ENCODE data around the gene HOXA5. TPM values are rescaled to one million over a fixed set of nuclear protein-coding genes. Genes with fewer than 3 reads are reported as not detected.

The HOXA5 gene
- total RNA-seq, 2 donors from 2014 or later = 9.6 to 18.7 TPM

GRCh38 chr7:27189997-27190748, 46.7 kb upstream of the HOXA5 start:
- intact Hi-C loops (cut with DNase I) = loop anchor here (10.0 kb wide), 2 partner anchors 555 to 905 kb away; partner anchors contain the start of gene TAX1BP1
- Histone ChIP-seq H3K36me3 (no peaks in the 10 kb centered on the region), H3K4me1 (peaks cover 6% of the 10 kb centered on the region), H3K27ac (peak overlapping the region; percentile 94), H3K9me3 (no peaks in the 10 kb centered on the region), H3K9ac (ENCODE audit: low read depth in 2 of 2, low read length in 2 of 2) (peak overlapping the region in 1 of 2 donors; percentile 89), H3K27me3 (peaks cover 5% of the 10 kb centered on the region), H3K4me3 (no peak overlapping the region)
- DNase-seq = peak; percentile 39
- no peak for TF ChIP-seq CTCF (IDR thresholded peaks at IDR 0.05)

- intact Hi-C loops (cut with DNase I) = no loop called here
- peaks cover 6% of the 10 kb centered on the region for H3K4me1 ChIP-seq
Measured at GRCh38 chr7:27189295-27189996, 46.0 kb upstream of the HOXA5 start.

GRCh38 chr7:27188386-27189294, 45.2 kb upstream of the HOXA5 start:
- H3K9ac ChIP-seq (ENCODE audit: low read depth in 2 of 2, low read length in 2 of 2) = peak overlapping the region; percentile 81 to 89
- H3K27ac ChIP-seq = peak overlapping the region; percentile 94

More at GRCh38 chr7:27189295-27189996, 46.0 kb upstream of the HOXA5 start:
- Histone ChIP-seq H3K27ac (peak overlapping the region; percentile 94), H3K36me3 (no peaks in the 10 kb centered on the region), H3K4me3 (peak overlapping the region; percentile 29), H3K9ac (ENCODE audit: low read depth in 2 of 2, low read length in 2 of 2) (peak overlapping the region; percentile 81 to 89), H3K9me3 (no peaks in the 10 kb centered on the region), H3K27me3 (peaks cover 5% of the 10 kb centered on the region)
- DNase-seq = peak; percentile 77
- no peak for TF ChIP-seq CTCF (IDR thresholded peaks at IDR 0.05)

GRCh38 chr7:27187475-27188385, 44.2 kb upstream of the HOXA5 start:
- H3K4me3 ChIP-seq = peak overlapping the region; percentile 29
- peak overlapping the region; percentile 81 to 89 for H3K9ac ChIP-seq (ENCODE audit: low read depth in 2 of 2, low read length in 2 of 2)
- H3K4me1 ChIP-seq = peaks cover 12% of the 10 kb centered on the region
- peaks cover 5% of the 10 kb centered on the region for H3K27me3 ChIP-seq
- no peaks in the 10 kb centered on the region for H3K9me3 ChIP-seq
- no peaks in the 10 kb centered on the region for H3K36me3 ChIP-seq
- no peak for TF ChIP-seq CTCF (IDR thresholded peaks at IDR 0.05)
- intact Hi-C loops (cut with DNase I) = no loop called here
- DNase-seq = no peak
- H3K27ac ChIP-seq = peak overlapping the region; percentile 94

More at GRCh38 chr7:27188386-27189294, 45.2 kb upstream of the HOXA5 start:
- no peak for DNase-seq
- Histone ChIP-seq H3K9me3 (no peaks in the 10 kb centered on the region), H3K4me3 (peak overlapping the region; percentile 29), H3K27me3 (peaks cover 5% of the 10 kb centered on the region), H3K4me1 (peaks cover 6% of the 10 kb centered on the region), H3K36me3 (no peaks in the 10 kb centered on the region)
- no peak for TF ChIP-seq CTCF (IDR thresholded peaks at IDR 0.05)
- intact Hi-C loops (cut with DNase I) = no loop called here

Measured in colonic mucosa (tissue), 4 donors.